ENCODE measurements around the gene DNM1L. TPM values are rescaled to one million over a fixed set of nuclear protein-coding genes. Genes with fewer than 3 reads are reported as not detected.

The DNM1L gene
- total and polyA plus RNA-seq, 10 of the 15 experiments (the other 5 are each of a cell fraction or from before 2014, with no cell fraction given) = 23.1 to 201 (median 63.9) TPM

- TF ChIP-seq, protein P1, sequence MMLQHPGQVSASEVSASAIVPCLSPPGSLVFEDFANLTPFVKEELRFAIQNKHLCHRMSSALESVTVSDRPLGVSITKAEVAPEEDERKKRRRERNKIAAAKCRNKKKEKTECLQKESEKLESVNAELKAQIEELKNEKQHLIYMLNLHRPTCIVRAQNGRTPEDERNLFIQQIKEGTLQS (IDR thresholded peaks at IDR 0.05; ENCODE audit: borderline replicate concordance, extremely low read depth, low read depth, low read length) = no peak
- TF ChIP-seq NFYB (IDR thresholded peaks at IDR 0.05; ENCODE audit: insufficient read depth, low read depth, low read length) = no peak
- TF ChIP-seq USF2 (IDR thresholded peaks at IDR 0.05; ENCODE audit: borderline replicate concordance, low read depth, low read length) = no peak
- no peak for TF ChIP-seq CREB1 (IDR thresholded peaks at IDR 0.05; ENCODE audit: low read depth)
- no peak for TF ChIP-seq HDGF (IDR thresholded peaks at IDR 0.05)
Observed at GRCh38 chr12:32686340-32686739, 7.2 kb downstream of the DNM1L start (continued).

DNA sequence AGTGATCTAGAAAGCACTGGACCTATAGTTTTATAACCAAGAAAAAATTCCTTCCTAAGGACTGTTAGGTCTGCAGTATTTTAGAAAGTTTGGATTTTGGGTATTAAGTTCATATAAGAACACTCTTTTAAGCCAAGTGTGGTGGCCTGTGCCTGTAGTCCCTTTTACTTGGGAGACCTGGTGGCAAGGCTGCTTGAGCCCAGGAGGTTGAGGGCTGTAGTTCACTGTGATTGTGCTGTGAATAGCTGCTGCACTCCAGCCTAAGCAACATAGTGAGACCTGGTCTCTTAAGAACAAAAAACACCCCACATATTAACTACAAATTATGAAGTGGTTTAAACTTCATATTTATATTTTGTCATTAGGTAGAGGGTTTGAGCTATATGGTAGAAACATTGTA is 9.7 kb downstream of the DNM1L start:
- FAIRE-seq = no peak
- no TSS peak for BruUV-seq (replicated peaks)
- no peaks in the 10 kb centered on the region; the same call in 1 of the 2 replicates for H3K4me1 ChIP-seq (ENCODE audit: control insufficient read depth, insufficient read depth, low read length)
- no peaks in the 10 kb centered on the region for H3K27me3 ChIP-seq (replicated peaks in 1 of 2; ENCODE audit: control insufficient read depth in 2 of 2, insufficient read depth in 2 of 2, low read length in 1 of 2)
- H3K27ac ChIP-seq (ENCODE audit: control insufficient read depth, insufficient read depth) = no peak overlapping the region
- peak; percentile 52; the same call in 2 of the 3 replicates for ATAC-seq
- POLR2A ChIA-PET = interaction anchor here (0.6 kb wide), 1 partner anchor 16 kb away, joined by 6 read pairs; no protein-coding TSS in a partner anchor
- SMC1A ChIA-PET (ENCODE audit: uncharacterized antibody, unreplicated experiment) = interaction anchor here (0.8 to 2.2 kb wide), 7 partner anchors 11 to 232 kb away, joined by 3 to 9 read pairs (median 4); partner anchors contain the start of gene YARS2
- intact Hi-C loops (cut with micrococcal nuclease; ENCODE audit: unreplicated experiment) (no loop called here), in situ Hi-C loops (cut with MboI) (no loop called here)
- H3K79me2 ChIP-seq (ENCODE audit: control insufficient read depth, insufficient read depth, low read length) = peaks cover 94% of the 10 kb centered on the region
- RAD21 ChIA-PET (ENCODE audit: unreplicated experiment) = interaction anchor here (1.5 to 2.4 kb wide), 2 partner anchors 13 to 66 kb away, joined by 5 to 10 read pairs; partner anchors contain the start of gene YARS2
- H4K20me1 ChIP-seq (ENCODE audit: control insufficient read depth, insufficient read depth) = no peaks in the 10 kb centered on the region; the same call in 1 of the 2 replicates
- no peak overlapping the region for H3K9ac ChIP-seq (ENCODE audit: control insufficient read depth, insufficient read depth, low read length)
- TF ChIP-seq SREBF2 (IDR thresholded peaks at IDR 0.05; ENCODE audit: low read length) (no peak), TCF7 (IDR thresholded peaks at IDR 0.05; ENCODE audit: borderline replicate concordance) (no peak), USF2 (IDR thresholded peaks at IDR 0.05; ENCODE audit: borderline replicate concordance, low read depth, low read length) (no peak), EP300 (IDR thresholded peaks at IDR 0.05; ENCODE audit: borderline replicate concordance in 1 of 2, control insufficient read depth in 1 of 2, low read depth in 2 of 2, low read length in 2 of 2) (no peak), FOXK2 (IDR thresholded peaks at IDR 0.05) (no peak), MXI1 (IDR thresholded peaks at IDR 0.05; ENCODE audit: low read depth, low read length) (no peak), CBFB (IDR thresholded peaks at IDR 0.05; ENCODE audit: low read depth) (no peak), TARDBP (IDR thresholded peaks at IDR 0.05; ENCODE audit: borderline replicate concordance) (no peak), NR2C1 (IDR thresholded peaks at IDR 0.05) (no peak)
- TF ChIP-seq, protein P2, sequence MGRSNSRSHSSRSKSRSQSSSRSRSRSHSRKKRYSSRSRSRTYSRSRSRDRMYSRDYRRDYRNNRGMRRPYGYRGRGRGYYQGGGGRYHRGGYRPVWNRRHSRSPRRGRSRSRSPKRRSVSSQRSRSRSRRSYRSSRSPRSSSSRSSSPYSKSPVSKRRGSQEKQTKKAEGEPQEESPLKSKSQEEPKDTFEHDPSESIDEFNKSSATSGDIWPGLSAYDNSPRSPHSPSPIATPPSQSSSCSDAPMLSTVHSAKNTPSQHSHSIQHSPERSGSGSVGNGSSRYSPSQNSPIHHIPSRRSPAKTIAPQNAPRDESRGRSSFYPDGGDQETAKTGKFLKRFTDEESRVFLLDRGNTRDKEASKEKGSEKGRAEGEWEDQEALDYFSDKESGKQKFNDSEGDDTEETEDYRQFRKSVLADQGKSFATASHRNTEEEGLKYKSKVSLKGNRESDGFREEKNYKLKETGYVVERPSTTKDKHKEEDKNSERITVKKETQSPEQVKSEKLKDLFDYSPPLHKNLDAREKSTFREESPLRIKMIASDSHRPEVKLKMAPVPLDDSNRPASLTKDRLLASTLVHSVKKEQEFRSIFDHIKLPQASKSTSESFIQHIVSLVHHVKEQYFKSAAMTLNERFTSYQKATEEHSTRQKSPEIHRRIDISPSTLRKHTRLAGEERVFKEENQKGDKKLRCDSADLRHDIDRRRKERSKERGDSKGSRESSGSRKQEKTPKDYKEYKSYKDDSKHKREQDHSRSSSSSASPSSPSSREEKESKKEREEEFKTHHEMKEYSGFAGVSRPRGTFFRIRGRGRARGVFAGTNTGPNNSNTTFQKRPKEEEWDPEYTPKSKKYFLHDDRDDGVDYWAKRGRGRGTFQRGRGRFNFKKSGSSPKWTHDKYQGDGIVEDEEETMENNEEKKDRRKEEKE (IDR thresholded peaks at IDR 0.05) = no peak
- TF ChIP-seq, protein P3, sequence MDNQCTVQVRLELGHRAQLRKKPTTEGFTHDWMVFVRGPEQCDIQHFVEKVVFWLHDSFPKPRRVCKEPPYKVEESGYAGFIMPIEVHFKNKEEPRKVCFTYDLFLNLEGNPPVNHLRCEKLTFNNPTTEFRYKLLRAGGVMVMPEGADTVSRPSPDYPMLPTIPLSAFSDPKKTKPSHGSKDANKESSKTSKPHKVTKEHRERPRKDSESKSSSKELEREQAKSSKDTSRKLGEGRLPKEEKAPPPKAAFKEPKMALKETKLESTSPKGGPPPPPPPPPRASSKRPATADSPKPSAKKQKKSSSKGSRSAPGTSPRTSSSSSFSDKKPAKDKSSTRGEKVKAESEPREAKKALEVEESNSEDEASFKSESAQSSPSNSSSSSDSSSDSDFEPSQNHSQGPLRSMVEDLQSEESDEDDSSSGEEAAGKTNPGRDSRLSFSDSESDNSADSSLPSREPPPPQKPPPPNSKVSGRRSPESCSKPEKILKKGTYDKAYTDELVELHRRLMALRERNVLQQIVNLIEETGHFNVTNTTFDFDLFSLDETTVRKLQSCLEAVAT (IDR thresholded peaks at IDR 0.05) = no peak
- no peak overlapping the region for H3K4me2 ChIP-seq (ENCODE audit: control insufficient read depth, insufficient read depth)
- peaks cover 0 to 7% of the 10 kb centered on the region in 2 experiments; a peak in 1 of 4 replicates for H3K36me3 ChIP-seq (ENCODE audit: control insufficient read depth in 2 of 2, insufficient read depth in 2 of 2, low read length in 1 of 2)
- no peak for DNase-seq (ENCODE audit: low read depth, low spot score)
- CTCF ChIA-PET = interaction anchor here (7.0 kb wide), 1 partner anchor 68 kb away, joined by 32 read pairs; the partner anchor contains the start of gene YARS2
- no peak overlapping the region for H3K4me3 ChIP-seq
- H3K9me3 ChIP-seq (replicated peaks; ENCODE audit: control insufficient read depth, insufficient read depth, low read length) = peaks cover 2% of the 10 kb centered on the region; the same call in 1 of the 3 replicates
- H2AFZ ChIP-seq (ENCODE audit: control insufficient read depth, low read depth, low read length) = no peak overlapping the region

Data from GM12878 (cell line).